Right ventricle myocardium inferior (tissue), 1 donor: ENCODE measurements around the gene ANKRD35. TPM values are rescaled to one million over a fixed set of nuclear protein-coding genes. Genes with fewer than 3 reads are reported as not detected.

ENCODE experiments used
- ATAC-seq: fragments of 200-7000 bp; cut with Tn5 transposase; one replicate; pipeline ENCODE4 v1.9.1; 2020; ENCODE audit warnings: mild to moderate bottlenecking, moderate library complexity
- DNase-seq: peaks from one replicate; pipeline ENCODE4 v3.0.0; 2021; ENCODE audit errors: missing footprints
- intact Hi-C: fragments of 100-400 bp; cut with DNase I; formaldehyde crosslinking; loops from one replicate; pipeline ENCODE4 v1.11.0; 2022
- total RNA-seq: library from RNA; stranded (reverse); fragmentation: NEBNext Ultra II Directional; extraction: Animal tissue kit (Norgen Biotek cat#: 25700); gene quantifications from one replicate; pipeline ENCODE4 v1.2.1, GENCODE V29; 2021
- donor health status: DM: no; HTN: yes; CAD: no; lungs with severe emphysema.

ANKRD35 gene
- total RNA-seq, 1 donor from 2014 or later, result 1.1 TPM

DNA sequence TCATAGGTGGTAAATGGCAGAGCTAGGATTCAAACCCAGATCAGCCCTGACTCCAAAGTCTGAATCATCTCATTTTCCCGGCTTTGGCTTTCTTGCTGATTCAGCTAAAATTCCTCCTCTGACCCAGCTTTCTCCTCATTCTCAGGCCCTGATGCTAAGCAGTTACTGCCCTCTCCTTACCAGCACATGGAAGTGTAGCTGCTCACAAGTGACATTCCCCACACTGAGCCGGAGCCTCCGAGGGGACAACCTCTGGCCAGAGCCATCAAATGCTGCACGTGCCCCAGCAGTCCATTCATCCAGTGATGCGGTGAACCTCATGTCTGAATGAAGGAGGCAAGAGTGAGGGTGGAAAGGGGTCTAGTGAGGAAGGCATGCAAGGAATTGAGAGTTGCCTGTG, 13.1 kb upstream of the ANKRD35 start:
- intact Hi-C loops, result no loop called here
- DNase-seq (no peak), ATAC-seq (no peak)

DNA sequence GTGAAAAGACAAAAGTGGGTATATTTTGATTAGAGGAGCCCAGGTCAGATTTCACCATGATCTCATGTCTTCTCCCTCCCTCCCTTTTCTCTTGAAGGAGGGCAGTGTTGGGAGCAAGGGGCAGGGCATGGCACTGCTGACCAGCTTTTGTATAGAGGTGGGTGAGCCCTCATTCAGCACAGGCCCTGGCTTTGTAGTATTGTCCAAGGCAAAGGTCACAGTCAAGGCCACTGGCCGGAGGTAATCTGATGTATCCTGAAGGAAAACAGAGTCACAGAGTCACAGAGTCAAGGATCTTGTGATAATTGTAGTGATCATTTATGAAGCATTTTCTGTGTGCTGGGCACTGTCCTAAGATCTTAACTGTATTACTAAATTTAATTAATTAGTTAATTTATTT, 12.3 kb upstream of the ANKRD35 start:
- ATAC-seq, result no peak
- DNase-seq, result no peak
- intact Hi-C loops, result no loop called here

DNA sequence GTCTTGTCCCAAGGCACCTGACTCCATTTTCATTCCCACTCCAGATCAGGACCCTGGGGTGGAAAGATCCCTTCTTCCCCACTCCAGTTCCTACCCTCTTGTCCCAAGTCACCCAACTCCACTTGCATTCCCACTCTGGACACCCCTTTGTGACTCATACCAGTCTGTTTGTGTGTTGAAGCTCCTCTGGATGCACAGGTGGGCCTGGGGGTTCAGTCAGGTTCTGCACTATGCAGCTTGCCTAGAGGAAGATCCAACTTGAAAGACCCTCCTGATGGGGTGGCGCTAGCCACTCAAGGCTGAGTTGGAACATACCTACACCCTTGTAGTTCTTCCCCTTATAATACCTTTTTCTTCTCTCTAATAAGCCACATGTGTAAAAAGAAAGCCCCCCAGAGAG, 9.8 kb upstream of the ANKRD35 start:
- ATAC-seq (no peak), DNase-seq (no peak)
- intact Hi-C loops, result no loop called here

DNA sequence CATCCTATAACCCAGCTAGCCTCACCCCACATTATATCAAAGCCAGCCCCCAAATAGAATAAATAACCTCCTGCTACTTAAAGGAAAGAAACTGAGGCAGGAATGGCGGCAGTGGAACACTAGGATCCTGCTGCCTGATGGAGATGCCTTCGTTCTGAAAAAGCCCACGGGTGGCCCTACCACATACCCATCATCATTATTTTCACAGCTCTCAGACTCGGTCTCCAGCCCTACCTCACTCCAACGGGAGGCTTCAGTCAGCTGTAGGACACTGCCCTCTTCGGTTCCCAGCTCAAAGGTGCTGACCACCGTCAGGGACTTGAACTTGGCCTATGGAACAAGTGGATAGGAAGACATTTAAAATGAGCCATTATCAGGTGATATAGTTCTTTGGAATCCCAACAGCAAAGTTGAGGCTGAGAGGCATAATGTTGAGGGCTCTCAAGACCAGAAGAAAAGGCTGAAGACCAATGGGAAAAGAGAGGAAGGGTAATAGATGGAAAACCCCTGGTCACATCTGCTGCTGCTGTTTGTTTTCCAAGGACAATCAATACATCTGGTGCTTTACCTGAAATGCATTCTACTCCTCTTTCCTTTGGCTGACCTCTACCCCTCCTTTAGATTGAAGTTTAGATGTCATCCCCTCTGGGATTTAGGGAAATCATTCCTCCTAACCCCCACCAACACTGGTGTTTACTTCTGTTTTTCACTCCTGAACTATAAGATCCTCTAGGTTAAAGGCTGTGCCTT, 7.8 kb upstream of the ANKRD35 start:
- intact Hi-C loops, result loop anchor here (2.0 to 5.0 kb wide), 2 partner anchors 34 to 119 kb away; partner anchors contain the start of gene RBM8A
- DNase-seq (no peak), ATAC-seq (no peak)

DNA sequence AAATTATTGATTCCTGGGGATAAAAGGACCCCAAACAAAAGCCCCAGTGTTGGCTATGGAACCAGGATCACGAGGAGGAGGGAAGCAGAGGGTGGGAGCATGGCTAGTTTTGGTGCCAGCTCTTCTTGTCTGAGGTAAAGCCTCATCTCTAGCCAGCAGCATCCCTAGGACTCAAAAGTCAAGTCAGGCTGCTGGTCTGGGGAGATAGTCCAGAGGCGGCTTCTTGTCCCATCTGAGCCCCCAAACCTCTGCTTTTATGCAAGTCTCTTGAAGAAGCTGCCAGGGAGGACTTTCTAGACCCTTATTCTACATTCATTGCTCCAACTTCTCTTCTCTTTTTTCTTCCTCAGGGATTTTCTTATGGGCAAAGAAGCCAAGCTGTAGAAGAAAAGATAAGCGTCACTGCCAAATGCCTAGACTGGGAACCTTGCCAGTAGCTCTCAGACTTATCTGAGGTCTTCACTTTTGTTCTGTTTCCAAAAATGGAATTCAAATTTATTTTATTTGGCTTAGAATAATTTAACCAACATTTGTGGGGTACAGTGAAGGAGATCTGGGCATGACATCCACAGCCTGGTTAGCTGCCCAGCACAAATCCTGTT, 6.9 kb upstream of the ANKRD35 start:
- intact Hi-C loops, result loop anchor here (1.0 to 5.0 kb wide), 3 partner anchors 16 to 120 kb away; partner anchors contain the start of gene RBM8A
- ATAC-seq, result no peak
- DNase-seq, result no peak

DNA sequence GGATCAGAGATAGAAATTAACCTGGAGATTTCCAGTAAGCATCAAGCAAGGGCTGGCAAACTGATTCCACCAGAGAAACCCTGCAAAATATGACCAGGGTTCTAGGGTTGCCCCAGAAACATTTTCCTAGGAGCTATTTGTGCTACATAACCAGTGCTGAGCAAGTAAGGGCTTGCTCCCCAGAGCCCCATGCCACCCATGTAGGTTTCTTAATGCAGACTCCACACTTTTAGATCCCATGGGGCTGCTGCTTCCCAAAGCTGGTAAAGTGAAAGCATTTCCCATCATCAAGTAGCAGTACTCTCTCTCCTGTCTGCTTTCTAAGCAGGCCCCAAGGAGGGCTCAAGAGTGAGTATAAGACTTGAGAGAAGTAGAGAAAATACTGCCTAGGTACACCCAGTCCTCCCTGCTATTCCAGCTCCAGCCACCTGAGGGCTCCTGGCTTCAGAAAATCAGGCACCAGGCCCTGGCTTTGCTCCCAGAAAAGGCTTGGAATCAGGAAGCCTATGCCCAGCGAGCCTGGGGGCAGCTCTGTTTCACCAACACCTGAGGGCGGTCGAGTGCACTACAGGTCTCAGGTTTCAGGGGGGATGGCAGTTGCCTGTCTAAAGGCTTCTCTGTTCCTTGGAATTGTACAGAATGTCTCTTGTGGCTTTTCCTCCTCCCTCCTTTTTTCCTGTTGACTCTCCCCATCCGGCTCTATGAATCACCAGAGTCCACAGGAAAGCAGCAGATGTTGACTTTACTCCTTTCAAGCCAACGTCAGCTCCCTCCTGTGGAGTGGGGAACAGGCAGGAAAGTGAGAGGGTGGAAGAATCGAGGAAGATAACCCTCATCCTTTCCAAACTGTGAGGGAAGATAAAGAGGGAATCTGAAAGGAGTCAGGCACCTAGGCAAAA, 6.2 kb upstream of the ANKRD35 start:
- peak; percentile 91 for ATAC-seq
- DNase-seq, result peak; percentile 88
- intact Hi-C loops, result loop anchor here (1.0 to 5.0 kb wide), 4 partner anchors 16 to 121 kb away; partner anchors contain the start of genes PIAS3 and RBM8A

DNA sequence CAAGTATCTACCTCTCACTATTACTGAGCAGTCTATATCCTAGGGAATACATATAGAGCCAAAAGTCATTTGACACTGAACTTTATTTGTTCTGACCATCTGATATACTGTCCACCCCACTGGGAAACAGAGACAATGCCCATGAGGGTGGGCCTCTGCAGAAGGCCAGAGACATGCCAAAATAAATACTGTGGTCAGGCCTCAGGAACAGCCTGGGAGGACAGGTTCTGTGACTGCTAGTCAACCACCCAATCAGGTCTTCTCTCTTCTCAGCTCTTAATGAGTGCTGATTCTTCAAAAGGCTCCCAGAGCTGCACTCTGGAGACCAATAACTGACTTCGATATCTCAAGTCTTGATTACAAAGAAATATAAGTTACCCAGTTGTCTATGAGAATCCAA, 5.5 kb upstream of the ANKRD35 start:
- no peak for DNase-seq
- no peak for ATAC-seq
- intact Hi-C loops, result loop anchor here (2.0 to 5.0 kb wide), 2 partner anchors 32 to 36 kb away; partner anchors contain the start of genes PIAS3 and RBM8A

DNA sequence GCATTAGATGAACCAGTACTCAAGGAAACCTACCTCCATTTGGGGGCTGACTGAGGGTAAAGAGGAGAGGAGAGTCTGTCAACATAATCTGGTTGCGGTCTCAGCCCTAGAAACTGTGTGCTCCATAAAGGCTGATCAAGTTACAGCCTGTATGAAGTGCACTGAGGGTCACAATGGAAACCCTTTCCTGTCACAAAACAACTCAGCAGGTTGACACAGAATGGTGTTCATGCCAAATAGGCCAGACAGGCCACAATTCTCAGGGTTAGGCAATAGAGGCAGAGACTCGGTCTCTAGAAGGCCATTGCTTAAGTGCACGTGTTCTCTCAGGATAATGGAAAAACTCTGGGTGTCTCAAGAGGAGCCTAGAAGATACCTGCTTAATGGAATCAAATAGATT, 4.1 kb upstream of the ANKRD35 start:
- no peak for ATAC-seq
- intact Hi-C loops, result loop anchor here (2.0 to 5.0 kb wide), 2 partner anchors 31 to 38 kb away; partner anchors contain the start of genes PIAS3 and RBM8A

DNA sequence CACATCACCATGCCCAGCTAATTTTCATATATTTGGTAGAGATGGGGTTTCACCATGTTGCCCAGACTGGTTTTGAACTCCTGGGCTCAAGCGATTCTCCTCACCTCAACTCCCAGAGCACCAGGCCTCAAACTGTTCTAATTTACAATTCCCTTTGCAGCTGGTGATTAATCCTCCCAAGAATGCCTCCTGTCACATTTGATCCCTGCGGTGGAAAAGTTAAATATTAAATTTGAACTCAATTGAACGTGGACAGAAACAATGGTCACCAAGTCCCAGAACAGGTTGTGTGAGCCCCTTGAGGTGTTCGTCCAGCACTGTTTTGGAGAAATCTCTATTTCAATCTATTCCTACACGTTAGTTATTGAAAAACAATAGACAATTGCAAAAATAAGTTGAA, 2.0 kb upstream of the ANKRD35 start:
- DNase-seq, result no peak
- no peak for ATAC-seq
- intact Hi-C loops, result no loop called here

More for the DNA sequence above, 4.1 kb upstream of the ANKRD35 start:
- no peak for DNase-seq

DNA sequence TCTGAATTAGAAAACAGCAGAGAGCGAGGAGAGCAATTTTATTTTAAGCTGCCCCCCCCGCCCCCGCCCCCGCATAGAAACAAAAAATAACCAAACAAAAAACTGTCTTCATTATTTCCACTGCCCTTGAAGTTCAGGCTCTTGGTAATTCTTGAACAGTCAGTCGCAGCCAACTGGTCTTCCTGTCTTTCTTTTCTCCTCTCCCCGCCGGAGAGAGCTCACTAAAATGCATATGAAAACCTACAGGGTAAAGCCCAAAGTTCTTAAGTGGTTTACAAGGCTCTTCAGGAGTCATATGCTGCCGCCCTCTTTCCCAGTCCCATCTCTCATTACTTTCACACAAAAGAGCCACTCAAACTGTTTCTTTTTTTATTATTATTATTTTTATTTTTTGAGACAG, 1.1 kb upstream of the ANKRD35 start:
- ATAC-seq, result no peak
- no peak for DNase-seq
- intact Hi-C loops, result no loop called here

DNA sequence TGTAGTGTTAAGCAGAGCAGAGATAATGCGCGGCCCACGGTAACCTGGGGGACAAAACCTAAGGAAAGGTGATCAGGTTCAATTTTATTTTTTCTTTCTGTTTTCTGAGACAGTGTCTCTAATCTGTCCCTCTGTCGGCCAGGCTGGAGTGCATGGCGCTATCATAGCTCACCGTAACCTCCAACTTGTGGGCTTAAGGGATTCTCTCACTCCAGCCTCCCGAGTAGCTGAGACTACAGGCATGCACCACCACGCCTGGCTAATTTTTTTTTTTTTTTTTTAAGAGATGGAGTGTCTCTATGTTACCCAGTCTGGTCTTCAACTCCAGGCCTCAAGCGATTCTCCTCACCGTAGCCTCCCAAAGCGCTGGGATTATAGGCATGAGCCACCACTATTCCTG, 724 bp upstream of the ANKRD35 start:
- ATAC-seq, result peak; percentile 29
- intact Hi-C loops, result no loop called here

DNA sequence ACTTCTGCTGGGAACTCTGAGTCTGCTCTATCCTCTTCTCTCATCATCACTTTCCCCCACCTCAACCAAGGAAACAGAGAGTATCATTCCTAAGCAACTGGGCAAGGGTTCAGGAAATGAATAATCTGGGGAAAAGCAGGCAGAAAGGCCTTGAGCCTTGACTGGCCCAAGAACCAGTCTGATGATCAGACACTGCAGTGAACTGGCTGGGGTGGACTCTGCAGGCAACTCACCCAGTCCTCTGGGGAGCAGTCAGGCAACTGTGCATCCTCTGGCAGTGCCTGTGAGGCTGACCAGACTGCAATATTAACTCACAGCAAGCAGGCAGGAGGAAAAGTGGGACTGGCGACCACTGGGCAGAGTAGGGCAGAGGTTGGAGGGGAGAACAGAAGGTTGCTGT, 991 bp downstream of the ANKRD35 start:
- DNase-seq (no peak), ATAC-seq (no peak)
- intact Hi-C loops, result no loop called here

More for the DNA sequence above, 724 bp upstream of the ANKRD35 start:
- DNase-seq, result no peak

DNA sequence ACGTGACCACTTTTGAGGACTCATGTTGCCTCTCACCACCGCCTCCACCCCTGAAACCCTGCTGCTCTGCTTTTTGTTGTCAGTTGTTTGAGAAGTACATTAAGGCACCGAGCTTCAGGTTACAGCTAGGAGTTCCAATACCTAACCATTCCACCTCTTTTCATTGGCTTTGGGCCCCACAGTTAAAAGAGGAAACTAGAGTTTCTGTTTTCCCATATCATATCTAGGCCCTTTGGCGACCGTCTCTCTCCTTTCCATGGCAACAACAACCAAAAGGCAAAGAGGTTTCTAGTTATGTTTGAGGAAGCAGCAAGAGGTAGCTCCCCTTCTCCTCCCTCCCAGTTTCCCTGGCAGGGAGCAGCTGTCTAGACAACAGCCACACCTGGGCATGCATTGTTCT, 5.9 kb downstream of the ANKRD35 start:
- intact Hi-C loops, result no loop called here
- DNase-seq, result no peak
- no peak for ATAC-seq

DNA sequence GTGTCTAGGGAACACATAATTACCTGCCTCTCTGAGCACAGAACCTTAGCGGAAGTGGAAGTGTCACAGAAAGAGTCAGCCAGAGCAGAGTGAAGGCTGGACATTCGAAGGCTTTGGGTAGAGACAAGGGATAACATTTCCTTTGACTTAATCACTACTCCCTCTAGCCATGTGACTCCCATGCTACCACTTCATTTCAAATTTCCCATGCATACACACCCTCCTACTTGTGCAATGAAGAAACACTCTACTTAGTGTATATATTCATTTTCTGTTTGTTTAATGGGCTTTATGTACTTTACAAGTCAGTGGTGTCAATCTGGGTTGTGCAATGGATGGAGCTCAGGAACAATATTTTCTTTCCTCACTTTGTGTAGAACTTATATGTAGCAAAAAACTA, 6.9 kb downstream of the ANKRD35 start:
- intact Hi-C loops, result no loop called here
- ATAC-seq (no peak), DNase-seq (no peak)

DNA sequence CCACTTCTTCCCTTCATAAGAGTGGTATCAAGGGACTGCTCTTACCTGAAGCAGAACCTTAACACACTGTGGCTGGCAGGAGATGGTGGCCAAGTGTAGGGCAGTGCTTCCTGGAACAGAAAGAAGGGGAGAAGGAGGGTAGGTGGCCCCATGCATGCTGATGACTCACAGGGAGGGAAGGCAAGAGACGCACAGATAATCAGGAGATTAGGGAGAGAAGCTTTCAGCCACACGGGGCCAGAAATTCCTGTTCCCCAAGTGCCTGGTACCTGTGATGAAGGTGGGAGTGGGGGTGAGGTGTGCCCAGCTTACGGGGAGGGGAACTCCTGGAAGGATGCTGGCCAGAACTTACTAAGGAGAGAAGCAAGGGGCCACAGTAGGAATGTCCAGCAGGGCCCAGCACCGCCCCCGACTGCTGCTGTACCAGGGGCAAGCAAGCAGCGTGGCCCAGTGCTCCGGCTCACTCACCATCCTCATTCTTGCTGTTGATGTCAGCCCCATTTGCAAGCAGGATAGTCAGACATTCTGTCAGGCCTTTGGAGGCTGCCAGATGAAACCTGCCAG, 7.7 kb downstream of the ANKRD35 start:
- ATAC-seq (no peak), DNase-seq (no peak)
- intact Hi-C loops, result no loop called here

DNA sequence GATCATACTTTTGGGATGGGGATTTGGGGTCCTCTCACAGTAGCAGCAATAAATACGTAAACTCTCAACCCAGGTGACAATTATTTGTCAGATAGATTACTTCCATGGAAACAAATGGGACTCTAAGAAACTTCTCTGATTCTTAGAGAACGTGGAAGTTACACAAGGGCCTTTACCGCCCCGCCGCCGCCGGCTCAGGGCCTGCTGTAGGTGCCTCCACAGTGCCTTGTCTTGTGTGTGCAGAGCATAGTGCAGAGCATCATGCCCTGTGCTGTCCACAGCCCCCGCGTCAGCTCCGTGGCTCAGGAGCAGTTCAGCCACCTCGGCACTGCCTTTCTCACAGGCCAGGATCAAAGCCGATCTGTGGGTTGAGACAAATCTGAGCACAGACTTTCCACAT, 11.0 kb downstream of the ANKRD35 start:
- DNase-seq, result no peak
- intact Hi-C loops, result no loop called here
- ATAC-seq, result no peak

DNA sequence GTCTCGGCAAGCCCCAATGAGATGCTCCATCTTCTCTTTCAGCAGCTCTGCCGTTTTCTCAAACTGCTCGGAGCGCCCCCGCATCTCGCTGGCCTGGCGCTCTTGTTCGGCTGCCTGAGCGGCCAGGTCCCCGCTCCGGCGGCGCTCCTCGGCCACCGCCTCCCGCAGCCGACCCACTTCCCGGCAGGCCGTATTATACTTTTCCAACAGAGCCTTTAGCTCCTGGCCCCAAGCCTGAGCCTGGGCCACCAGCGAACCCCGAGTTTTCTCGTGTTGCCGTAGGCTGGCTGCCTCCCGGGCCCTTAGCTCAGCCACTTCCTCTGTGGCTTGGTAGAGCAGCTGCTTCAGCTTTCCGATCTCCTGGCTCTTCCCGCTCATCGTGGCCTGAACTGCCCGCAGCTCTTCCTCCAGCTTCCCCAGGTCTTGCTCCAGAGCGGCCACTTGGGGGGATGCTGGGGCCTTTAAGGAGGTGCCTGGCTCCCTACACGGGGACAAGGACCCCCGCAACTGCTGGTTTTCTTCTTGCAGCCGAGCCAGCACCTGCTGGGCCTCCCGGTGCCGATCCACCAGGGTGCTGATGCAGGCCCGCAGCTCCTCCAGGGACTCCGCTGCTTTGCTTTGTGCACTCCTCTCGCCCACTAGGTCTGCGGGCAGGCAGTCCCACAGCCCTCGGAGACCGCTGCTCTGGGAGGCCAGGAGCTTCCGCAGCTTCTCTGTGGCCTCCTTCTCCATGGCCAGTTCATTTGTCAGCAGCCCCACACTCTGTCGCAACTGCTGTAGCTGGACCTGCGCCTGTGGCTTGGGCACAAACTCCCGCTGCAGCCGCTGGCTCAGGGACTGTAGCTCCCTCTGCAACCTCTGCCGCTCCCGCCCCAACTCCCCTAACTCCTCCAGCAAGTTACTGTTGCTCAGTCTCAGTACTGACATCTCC, 13.4 kb downstream of the ANKRD35 start:
- peak; percentile 83 for DNase-seq
- peak; percentile 87 for ATAC-seq
- intact Hi-C loops, result no loop called here

DNA sequence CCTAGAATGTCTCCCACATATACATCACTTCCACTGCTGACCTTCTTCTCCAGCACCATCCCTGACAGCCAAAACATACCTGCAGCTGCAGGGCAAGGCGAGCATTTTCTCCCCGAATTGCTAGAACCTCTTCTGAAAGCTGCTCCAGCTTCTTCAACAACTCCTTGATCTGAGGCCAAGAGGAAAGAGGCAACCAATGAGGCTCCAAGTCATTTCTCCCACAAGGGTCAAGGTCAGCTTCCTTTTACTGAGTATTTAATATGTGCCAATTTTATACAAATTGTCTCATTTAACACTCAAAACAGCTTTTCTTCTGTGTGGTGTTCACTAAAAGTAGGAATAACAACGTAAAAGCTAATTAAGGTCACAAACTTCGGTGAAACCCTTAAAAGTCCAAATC, 17.4 kb downstream of the ANKRD35 start:
- DNase-seq (no peak), ATAC-seq (no peak)
- intact Hi-C loops, result no loop called here
